SK-N-SH (cell line): Measurements from ENCODE around the gene CREBRF. TPM values are rescaled to one million over a fixed set of nuclear protein-coding genes. Genes with fewer than 3 reads are reported as not detected.

ENCODE experiments used
- CTCF ChIA-PET: fragments of 300-600, 350-600 bp; formaldehyde crosslinking; extraction: SDS; loops from one replicate; lab custom pipeline; 2021; lab: Yijun Ruan, JAX
- POLR2A ChIA-PET: fragments of 350-600 bp; sonication (Branson Sonifier 250); formaldehyde crosslinking; extraction: SDS; loops from one replicate; lab custom pipeline; 2020; ENCODE audit warnings: antibody characterized with exemption, inconsistent platforms; lab: Yijun Ruan, JAX
- DNase-seq: peaks from one replicate; pipeline ENCODE4 v3.0.0; 2012
- H2AFZ ChIP-seq: fragments of 200-600 bp; sonication (generic); 2 replicates; pipeline ENCODE4 v1.8.1; 2016; ENCODE audit warnings: antibody characterized with exemption, mild to moderate bottlenecking, low read depth
- H3F3A ChIP-seq: fragments of 200-600 bp; sonication (generic); replicated peaks from 2 replicates; pipeline ENCODE3; 2016; ENCODE audit warnings: antibody characterized with exemption, mild to moderate bottlenecking; ENCODE audit not compliant: insufficient read depth
- H3K27ac ChIP-seq, 2 experiments: fragments of 200-500 bp in 1 of 2; fragments of 200-600 bp in 1 of 2; sonication (Bioruptor generic) in 1 of 2; sonication (generic), shearing (Covaris generic) in 1 of 2; 2 replicates each; pipeline versions ENCODE4 v1.5.1 to v1.6.1; 2014 to 2016; ENCODE audit warnings: low read depth in 2 of 2, inconsistent platforms in 1 of 2, low read length in 1 of 2, mild to moderate bottlenecking in 1 of 2, mixed read lengths in 1 of 2
- H3K27me3 ChIP-seq: fragments of 200-600 bp; sonication (generic), shearing (Covaris generic); 2 replicates; pipeline ENCODE4 v1.6.1; 2016; ENCODE audit warnings: mixed run types; ENCODE audit not compliant: insufficient read depth
- H3K36me3 ChIP-seq, 2 experiments: fragments of 200-500 bp in 1 of 2; fragments of 200-600 bp in 1 of 2; sonication (Bioruptor generic) in 1 of 2; sonication (generic) in 1 of 2; replicated peaks in 1 of 2; 2 replicates each; pipeline versions ENCODE3 to v1.5.1; 2014 to 2016; ENCODE audit warnings: low read length in 1 of 2, mild to moderate bottlenecking in 1 of 2; ENCODE audit not compliant: insufficient read depth in 2 of 2, control insufficient read depth in 1 of 2
- H3K4me1 ChIP-seq, 2 experiments: fragments of 200-500 bp in 1 of 2; fragments of 200-600 bp in 1 of 2; sonication (Bioruptor generic) in 1 of 2; sonication (generic), shearing (Covaris generic) in 1 of 2; 2 replicates each; pipeline versions ENCODE4 v1.5.1 to v1.6.1; 2014 to 2016; ENCODE audit warnings: low read depth in 1 of 2, low read length in 1 of 2, mixed run types in 1 of 2; ENCODE audit not compliant: insufficient read depth in 2 of 2, control insufficient read depth in 1 of 2
- H3K4me2 ChIP-seq: fragments of 200-600 bp; sonication (generic), shearing (Covaris generic); 2 replicates; pipeline ENCODE4 v1.6.1; 2017; ENCODE audit warnings: mixed run types
- H3K4me3 ChIP-seq, 2 experiments: fragments of 200-500 bp in 1 of 2; fragments of 200-600 bp in 1 of 2; sonication (Bioruptor generic) in 1 of 2; sonication (generic), shearing (Covaris generic) in 1 of 2; 2 replicates each; pipeline versions ENCODE4 v1.5.1 to v1.8.1; 2014 to 2016; ENCODE audit warnings: low read depth in 2 of 2, inconsistent platforms in 1 of 2, low read length in 1 of 2, mild to moderate bottlenecking in 1 of 2, mixed read lengths in 1 of 2, moderate library complexity in 1 of 2
- H3K79me2 ChIP-seq: fragments of 200-600 bp; sonication (generic); 2 replicates; pipeline ENCODE4 v1.8.1; 2017; ENCODE audit warnings: mild to moderate bottlenecking; ENCODE audit not compliant: insufficient read depth
- H3K9ac ChIP-seq: fragments of 200-600 bp; sonication (generic); 2 replicates; pipeline ENCODE4 v1.6.1; 2017; ENCODE audit warnings: mixed run types
- H3K9me2 ChIP-seq: fragments of 200-600 bp; sonication (generic); 2 replicates; pipeline ENCODE4 v1.6.1; 2017; ENCODE audit warnings: mixed run types
- H3K9me3 ChIP-seq: fragments of 200-600 bp; sonication (generic); 2 replicates; pipeline ENCODE4 v1.6.1; 2017; ENCODE audit warnings: mixed run types, mild to moderate bottlenecking, moderate library complexity
- H4K20me1 ChIP-seq: fragments of 200-600 bp; sonication (generic); 2 replicates; pipeline ENCODE4 v1.6.1; 2017; ENCODE audit warnings: mild to moderate bottlenecking, mixed run types; ENCODE audit not compliant: insufficient read depth
- ELF1 ChIP-seq: IDR thresholded peaks from 2 replicates; pipeline ENCODE4 v1.4.0; 2012
- FOXJ3 ChIP-seq: sonication (generic); formaldehyde crosslinking; IDR thresholded peaks from 2 replicates; pipeline ENCODE4 v1.5.1; 2020; ENCODE audit warnings: mild to moderate bottlenecking, missing genetic modification reagents
- GABPA ChIP-seq: IDR thresholded peaks from 2 replicates; pipeline ENCODE4 v1.4.0; 2012; ENCODE audit warnings: low read depth, mild to moderate bottlenecking
- GATA2 ChIP-seq: sonication (generic); formaldehyde crosslinking; IDR thresholded peaks from 2 replicates; pipeline ENCODE4 v1.5.0; 2020; ENCODE audit warnings: mild to moderate bottlenecking, missing genetic modification reagents
- NRF1 ChIP-seq: IDR thresholded peaks from 2 replicates; pipeline ENCODE4 v1.6.1; 2012; ENCODE audit warnings: low read depth, mild to moderate bottlenecking, low read length
- RXRA ChIP-seq: IDR thresholded peaks from 2 replicates; pipeline ENCODE4 v1.4.0; 2012; ENCODE audit warnings: low read depth, mild to moderate bottlenecking, borderline replicate concordance
- SMC3 ChIP-seq: IDR thresholded peaks from 2 replicates; pipeline ENCODE4 v1.6.1; 2012; ENCODE audit warnings: low read depth, low read length, improper control_type of control experiment
- TAF1 ChIP-seq: IDR thresholded peaks from 2 replicates; pipeline ENCODE4 v1.6.1; 2012; ENCODE audit warnings: low read depth, mild to moderate bottlenecking, low read length, moderate library complexity, borderline replicate concordance
- YY1 ChIP-seq: IDR thresholded peaks from 2 replicates; pipeline ENCODE4 v1.4.0; 2012; ENCODE audit warnings: low read depth, mild to moderate bottlenecking
- WGBS: methylation state at CpG from one replicate; pipeline ENCODE4 v1.1.6; 2017; ENCODE audit warnings: low lambda C conversion rate; 5-methylcytosine and 5-hydroxymethylcytosine counted together
- polyA plus RNA-seq, 3 experiments: library from polyadenylated mRNA; depleted of rRNA; stranded (reverse); fragments of >200 nt; gene quantifications; 2 replicates each; pipeline ENCODE4 v1.2.3, GENCODE V29; 2012
- TF ChIP-seq, protein P1 (sequence below): fragments of 200-600 bp; sonication (generic); IDR thresholded peaks from 2 replicates; pipeline ENCODE4 v1.6.1; 2017; ENCODE audit warnings: antibody characterized with exemption, mild to moderate bottlenecking, moderate library complexity
- TF ChIP-seq, protein P2 (sequence below): IDR thresholded peaks from 2 replicates; pipeline ENCODE4 v1.4.0; 2012; ENCODE audit warnings: low read depth
- TF ChIP-seq, protein P3 (sequence below): IDR thresholded peaks from 2 replicates; pipeline ENCODE4 v1.4.0; 2012; ENCODE audit warnings: low read depth, borderline replicate concordance

The CREBRF gene
- polyA plus RNA-seq, 1 of the 3 experiments (the other 2 are of a cell fraction) = 2.4 TPM

DNA sequence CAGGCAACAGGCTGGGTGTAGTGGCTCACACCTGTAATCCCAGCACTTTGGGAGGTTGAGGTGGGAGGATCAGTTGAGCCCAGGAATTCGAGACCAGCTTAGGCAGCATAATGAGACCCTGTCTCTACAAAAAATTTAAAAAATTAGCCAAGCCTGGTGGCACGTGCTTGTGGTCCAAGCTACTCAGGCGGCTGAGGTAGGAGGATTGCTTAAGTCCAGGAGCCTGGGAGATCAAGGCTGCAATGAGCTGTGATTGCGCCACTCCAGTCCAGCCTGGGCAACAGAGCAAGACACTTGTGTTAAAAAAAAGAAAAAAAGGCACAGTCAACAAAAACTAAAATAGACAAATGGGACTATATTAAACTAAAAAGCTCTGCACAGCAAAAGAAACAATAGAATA lies 43.3 kb upstream of the CREBRF start:
- H2AFZ ChIP-seq = no peak overlapping the region
- H3K9ac ChIP-seq = no peak overlapping the region
- H3K79me2 ChIP-seq = peaks cover 98% of the 10 kb centered on the region
- no peak overlapping the region for H3K4me2 ChIP-seq
- no peaks in the 10 kb centered on the region for H3K9me3 ChIP-seq
- CTCF ChIA-PET = no interaction called here
- no peaks in the 10 kb centered on the region for H3F3A ChIP-seq
- H3K9me2 ChIP-seq = no peaks in the 10 kb centered on the region
- H4K20me1 ChIP-seq = peaks cover 62% of the 10 kb centered on the region
- WGBS = 98% methylated on average over 4 of the region's 4 CpGs
- no peak overlapping the region for H3K4me3 ChIP-seq
- no peak overlapping the region for H3K27ac ChIP-seq
- no peaks in the 10 kb centered on the region for H3K36me3 ChIP-seq
- TF ChIP-seq RXRA = no peak
- TF ChIP-seq, all 33 proteins: peak for 0
- POLR2A ChIA-PET = no interaction called here
- Histone ChIP-seq H3K4me1 (peaks cover 2 to 6% of the 10 kb centered on the region in 2 experiments; a peak in 2 of 4 replicates), H3K27me3 (no peaks in the 10 kb centered on the region)
- DNase-seq = no peak

DNA sequence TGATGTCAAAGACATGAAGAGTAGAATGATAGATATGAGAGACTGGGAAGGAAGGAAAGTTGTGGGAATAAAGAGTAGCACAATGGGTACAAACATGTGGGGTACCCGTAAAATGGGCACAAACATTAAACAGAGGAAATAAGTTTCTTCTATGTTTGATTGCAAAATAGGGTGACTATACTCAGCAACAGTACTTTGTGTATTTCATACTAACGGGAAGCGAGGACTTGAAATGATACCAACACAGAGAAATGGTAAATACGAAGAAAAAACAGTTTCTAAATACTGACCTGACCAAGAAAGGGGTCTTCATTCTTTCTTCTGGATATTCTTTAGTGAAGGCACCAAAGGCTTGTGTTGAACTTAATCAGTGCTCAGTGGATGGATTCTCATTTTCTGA lies 41.5 kb upstream of the CREBRF start:
- H3K27ac ChIP-seq = no peak overlapping the region
- no peak for TF ChIP-seq ELF1
- no peak for TF ChIP-seq NRF1
- TF ChIP-seq TAF1 = no peak
- TF ChIP-seq, protein P1, sequence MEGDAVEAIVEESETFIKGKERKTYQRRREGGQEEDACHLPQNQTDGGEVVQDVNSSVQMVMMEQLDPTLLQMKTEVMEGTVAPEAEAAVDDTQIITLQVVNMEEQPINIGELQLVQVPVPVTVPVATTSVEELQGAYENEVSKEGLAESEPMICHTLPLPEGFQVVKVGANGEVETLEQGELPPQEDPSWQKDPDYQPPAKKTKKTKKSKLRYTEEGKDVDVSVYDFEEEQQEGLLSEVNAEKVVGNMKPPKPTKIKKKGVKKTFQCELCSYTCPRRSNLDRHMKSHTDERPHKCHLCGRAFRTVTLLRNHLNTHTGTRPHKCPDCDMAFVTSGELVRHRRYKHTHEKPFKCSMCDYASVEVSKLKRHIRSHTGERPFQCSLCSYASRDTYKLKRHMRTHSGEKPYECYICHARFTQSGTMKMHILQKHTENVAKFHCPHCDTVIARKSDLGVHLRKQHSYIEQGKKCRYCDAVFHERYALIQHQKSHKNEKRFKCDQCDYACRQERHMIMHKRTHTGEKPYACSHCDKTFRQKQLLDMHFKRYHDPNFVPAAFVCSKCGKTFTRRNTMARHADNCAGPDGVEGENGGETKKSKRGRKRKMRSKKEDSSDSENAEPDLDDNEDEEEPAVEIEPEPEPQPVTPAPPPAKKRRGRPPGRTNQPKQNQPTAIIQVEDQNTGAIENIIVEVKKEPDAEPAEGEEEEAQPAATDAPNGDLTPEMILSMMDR = no peak
- no peak for TF ChIP-seq GABPA
- TF ChIP-seq GATA2 = no peak
- TF ChIP-seq, protein P2, sequence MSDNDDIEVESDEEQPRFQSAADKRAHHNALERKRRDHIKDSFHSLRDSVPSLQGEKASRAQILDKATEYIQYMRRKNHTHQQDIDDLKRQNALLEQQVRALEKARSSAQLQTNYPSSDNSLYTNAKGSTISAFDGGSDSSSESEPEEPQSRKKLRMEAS = no peak
- no peak for TF ChIP-seq SMC3
- TF ChIP-seq, protein P3, sequence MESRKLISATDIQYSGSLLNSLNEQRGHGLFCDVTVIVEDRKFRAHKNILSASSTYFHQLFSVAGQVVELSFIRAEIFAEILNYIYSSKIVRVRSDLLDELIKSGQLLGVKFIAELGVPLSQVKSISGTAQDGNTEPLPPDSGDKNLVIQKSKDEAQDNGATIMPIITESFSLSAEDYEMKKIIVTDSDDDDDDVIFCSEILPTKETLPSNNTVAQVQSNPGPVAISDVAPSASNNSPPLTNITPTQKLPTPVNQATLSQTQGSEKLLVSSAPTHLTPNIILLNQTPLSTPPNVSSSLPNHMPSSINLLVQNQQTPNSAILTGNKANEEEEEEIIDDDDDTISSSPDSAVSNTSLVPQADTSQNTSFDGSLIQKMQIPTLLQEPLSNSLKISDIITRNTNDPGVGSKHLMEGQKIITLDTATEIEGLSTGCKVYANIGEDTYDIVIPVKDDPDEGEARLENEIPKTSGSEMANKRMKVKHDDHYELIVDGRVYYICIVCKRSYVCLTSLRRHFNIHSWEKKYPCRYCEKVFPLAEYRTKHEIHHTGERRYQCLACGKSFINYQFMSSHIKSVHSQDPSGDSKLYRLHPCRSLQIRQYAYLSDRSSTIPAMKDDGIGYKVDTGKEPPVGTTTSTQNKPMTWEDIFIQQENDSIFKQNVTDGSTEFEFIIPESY = no peak
- no peak for TF ChIP-seq FOXJ3 (CRISPR knock-in tag)
- TF ChIP-seq YY1 = no peak
- no peak overlapping the region for H2AFZ ChIP-seq
- ChIA-PET POLR2A (no interaction called here), CTCF (interaction anchor here (0.6 kb wide), 1 partner anchor 317 kb away, joined by 3 read pairs; no protein-coding TSS in a partner anchor)
- peaks cover 2 to 6% of the 10 kb centered on the region in 2 experiments; a peak in 2 of 4 replicates for H3K4me1 ChIP-seq
- no peaks in the 10 kb centered on the region for H3K9me2 ChIP-seq
- no peaks in the 10 kb centered on the region for H3K27me3 ChIP-seq
- H3K36me3 ChIP-seq = peaks cover 0 to 8% of the 10 kb centered on the region in 2 experiments
- 96% methylated on average over 4 of the region's 4 CpGs for WGBS
- H3K79me2 ChIP-seq = peaks cover 98% of the 10 kb centered on the region
- H3K4me2 ChIP-seq = no peak overlapping the region
- H3K9ac ChIP-seq = no peak overlapping the region
- H3F3A ChIP-seq = no peaks in the 10 kb centered on the region
- no peaks in the 10 kb centered on the region for H3K9me3 ChIP-seq
- no peak overlapping the region for H3K4me3 ChIP-seq
- no peak for DNase-seq
- peaks cover 64% of the 10 kb centered on the region for H4K20me1 ChIP-seq
